NCI-H2227 treated with DMSO at 0.1 percent for 48 hours (cell line): ENCODE results near the gene ERFE.

ENCODE experiments used
- DNase-seq: peaks from one replicate; lab custom pipeline; 2025; lab: John Stamatoyannopoulos, UW

ERFE gene

DNA sequence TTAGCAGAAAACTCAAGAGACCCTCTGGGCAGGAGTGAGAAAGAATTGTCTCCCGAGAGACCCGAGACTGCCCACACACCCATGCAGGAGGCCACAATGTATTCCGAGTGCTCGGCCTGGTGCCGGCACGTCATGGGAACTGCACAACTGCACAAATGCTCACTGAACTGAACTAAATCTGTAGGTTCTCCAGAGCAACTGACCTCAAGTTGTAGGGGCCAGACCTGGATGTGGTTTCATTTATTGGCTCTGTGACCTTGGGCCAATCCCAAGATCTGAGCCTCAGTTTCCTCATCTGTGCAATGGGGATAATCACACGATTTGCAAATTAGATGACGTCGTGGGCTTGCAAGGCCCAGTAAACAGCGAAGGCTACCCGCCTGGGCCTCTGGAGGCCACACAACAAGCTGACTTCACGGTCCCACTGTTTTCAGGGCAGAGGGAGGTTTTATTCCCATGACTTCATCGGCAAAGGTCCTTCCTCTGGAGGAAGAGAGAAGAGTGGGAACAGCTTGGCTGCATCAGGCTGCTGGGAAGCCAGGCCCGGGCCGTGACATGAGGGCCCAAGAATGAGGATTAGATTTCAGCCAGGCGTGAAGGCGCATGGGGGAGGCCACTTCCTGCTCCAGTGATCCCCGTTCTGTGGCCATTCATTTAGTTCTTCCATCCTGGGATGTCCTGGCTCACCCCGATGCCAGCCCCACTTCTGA lies 3.6 kb upstream of the ERFE start:
- DNase-seq, result no peak

DNA sequence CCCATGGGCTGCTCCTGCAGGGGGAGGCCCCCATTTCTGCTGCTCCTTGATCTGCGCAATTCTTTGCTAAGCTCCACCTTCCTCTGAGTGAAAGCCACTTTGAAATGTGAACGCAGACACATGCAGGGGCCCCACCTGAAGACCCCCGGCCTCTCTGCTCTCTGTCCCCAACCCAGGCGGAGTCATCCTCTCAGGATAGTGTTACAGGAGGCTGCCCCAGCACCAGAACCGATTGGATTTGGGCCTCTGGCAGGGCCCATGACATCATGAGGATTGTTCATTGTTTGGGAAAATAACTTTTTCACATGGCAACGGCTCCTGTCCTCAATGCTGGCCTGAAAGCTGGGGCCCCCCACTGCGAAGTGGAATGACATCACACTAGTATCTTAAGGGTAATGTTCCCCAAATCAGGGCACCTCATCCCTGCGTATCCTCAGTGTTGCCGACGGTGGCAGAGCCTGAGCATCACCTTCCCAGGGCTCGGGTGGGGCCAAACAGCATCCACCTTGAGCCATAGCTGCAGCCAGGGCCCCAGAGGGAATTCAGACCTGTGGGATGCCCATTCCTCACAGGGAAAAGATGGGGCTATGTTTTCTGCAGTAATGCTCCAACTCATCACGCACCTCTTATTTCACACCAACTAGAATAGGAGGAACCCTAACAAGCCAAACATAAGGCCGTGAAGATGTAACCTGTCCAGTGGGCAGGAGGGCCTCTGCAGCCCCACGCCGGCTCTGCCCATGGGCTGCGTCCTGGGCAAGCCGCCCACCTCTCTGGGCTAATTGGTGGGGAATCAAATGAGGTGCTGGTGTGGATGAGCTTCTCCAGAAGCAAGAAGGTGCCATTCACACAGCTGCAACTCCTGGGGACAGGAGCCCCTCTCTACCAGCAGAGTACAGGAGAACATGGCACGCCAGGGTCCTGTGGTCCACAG lies 2.7 kb upstream of the ERFE start:
- DNase-seq, result no peak

DNA sequence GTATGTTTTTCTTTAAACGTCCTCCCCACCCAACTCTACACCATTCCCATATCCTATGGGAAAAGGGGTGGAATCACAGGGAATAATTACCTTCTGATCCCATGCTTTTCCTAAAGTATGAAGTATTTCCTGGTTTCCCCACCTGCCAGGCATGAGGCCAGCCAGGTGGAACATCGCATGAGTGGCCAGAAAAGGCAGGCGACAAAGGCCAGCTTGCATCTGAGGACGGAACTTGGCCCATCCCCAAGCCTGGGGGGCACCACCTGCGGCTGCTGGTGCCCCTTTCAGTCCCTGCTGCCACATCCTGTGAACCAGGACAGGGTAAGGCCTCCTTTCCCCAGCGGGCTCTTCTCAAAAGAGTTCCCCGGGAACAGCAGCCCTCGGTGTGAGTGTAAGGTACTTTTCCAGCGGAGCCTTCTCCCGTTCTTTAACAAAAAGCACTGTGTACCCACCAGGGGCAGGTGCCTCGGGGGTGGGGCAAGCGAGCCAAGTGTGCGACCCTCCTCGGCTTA lies 1.2 kb upstream of the ERFE start:
- no peak for DNase-seq

DNA sequence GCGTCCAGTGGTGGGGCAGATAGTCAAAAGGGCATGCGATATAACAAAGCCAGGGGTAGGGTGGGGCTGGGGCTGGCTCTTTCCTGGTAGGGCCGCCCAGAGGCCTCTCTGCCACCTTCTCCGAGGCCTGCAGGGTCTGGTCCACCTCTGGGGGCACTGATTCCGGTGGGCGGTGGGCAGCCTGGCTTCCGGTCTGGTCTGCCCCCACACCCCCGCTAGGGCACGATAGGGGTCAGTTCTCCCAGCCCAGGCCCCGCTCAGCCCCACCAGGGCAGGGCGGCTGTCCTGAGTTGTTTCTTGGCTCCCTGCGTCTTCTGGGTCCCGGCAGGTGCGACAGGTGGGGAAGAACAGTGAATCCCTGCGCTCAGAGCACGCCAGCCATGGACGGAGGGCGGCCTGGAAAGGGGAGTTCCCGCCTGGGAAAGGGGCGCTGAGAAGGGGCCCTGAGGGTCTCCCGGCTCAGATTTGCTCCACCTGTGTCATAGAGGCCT lies 707 bp upstream of the ERFE start:
- no peak for DNase-seq

DNA sequence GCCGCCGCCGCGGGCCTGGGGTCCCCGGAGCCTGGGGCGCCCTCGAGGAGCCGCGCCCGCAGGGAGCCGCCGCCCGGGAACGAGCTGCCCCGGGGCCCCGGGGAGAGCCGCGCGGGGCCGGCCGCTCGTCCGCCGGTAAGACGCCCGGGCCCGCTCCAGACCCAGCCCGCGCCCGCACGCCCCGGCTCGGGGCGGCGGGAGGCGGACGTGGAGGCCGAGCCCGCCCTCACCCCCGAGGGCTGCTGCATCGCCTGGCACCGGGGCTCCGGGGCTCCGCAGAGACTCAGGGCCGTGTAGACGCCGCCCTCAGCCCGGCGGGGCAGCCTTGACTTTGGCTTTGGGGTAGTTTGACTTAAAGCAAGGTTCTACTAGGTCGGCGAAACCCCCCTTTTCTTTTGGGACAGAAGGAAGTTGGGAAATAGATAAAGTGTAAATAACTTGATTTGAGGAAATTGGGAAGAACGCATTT lies 335 bp downstream of the ERFE start:
- no peak for DNase-seq

DNA sequence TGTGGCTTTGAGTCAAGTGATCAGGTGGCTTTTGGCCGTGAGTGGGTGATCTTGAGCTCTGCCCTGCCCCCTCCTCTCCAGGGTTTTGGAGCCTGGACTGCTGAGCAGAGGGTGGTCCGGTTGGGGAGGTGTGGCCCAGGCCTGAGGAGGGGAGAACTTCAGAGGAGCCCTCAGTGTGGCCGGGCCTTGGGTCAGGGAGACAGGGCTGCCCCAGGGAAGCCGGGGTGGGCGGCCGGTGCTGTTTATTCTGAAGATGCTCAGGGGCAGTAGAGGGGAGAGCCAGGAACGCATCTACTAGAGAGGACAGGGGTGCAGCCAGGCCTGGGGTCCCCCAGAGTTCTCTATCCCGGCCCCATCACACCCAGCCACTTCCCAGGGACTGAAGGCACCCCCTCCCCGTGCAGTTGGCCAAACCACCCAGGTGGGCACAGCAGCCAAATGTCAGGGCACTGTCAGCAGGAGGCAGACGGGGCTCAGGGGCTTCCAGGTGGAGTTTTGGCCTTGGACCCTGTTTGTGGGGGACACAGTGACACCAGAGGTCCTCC lies 963 bp downstream of the ERFE start:
- no peak for DNase-seq

DNA sequence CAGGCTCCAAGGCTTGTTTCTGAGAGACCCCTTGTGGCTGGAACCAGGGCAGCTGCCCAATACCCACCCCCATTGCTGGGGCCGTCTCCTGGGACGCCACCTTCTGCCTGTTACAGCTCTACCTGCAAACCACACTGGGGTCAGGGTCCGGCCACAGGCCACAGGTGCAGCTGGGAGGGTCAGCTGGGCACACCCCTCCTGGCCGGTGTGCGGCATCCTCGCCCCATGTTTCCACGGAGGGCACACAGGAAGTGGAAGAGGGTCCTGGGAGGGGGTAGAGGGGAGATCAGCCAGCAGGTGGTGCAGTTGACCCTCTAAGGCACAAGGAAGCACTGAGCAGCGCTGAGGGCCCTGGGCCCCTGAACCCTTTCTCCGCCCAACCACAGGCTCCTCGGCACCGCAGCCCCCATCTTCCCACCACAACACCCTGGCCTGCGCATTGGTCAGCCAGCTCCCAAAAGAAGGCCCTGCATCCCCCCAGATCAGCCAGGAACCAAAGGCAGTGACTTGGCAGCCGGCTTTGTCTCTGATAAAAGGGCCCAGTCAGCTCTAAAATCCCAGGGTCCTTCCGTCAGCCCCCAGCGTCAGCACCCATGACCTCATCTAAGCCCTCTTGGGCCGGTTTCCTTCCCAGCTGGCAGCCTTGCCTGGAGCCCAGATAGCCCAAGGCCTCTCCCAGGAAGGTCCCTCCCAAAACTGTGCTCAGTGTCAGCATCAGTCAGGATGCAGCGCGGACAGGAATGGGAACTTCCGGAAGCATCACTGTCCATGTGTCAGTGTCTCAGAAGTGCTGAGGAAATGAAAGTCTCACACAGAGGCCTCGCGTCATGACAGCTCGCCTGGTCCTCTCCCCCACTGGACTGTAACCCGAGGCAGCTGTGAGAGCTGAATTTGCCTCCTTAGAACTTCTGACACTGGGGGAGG lies 1.7 kb downstream of the ERFE start:
- DNase-seq, result no peak

DNA sequence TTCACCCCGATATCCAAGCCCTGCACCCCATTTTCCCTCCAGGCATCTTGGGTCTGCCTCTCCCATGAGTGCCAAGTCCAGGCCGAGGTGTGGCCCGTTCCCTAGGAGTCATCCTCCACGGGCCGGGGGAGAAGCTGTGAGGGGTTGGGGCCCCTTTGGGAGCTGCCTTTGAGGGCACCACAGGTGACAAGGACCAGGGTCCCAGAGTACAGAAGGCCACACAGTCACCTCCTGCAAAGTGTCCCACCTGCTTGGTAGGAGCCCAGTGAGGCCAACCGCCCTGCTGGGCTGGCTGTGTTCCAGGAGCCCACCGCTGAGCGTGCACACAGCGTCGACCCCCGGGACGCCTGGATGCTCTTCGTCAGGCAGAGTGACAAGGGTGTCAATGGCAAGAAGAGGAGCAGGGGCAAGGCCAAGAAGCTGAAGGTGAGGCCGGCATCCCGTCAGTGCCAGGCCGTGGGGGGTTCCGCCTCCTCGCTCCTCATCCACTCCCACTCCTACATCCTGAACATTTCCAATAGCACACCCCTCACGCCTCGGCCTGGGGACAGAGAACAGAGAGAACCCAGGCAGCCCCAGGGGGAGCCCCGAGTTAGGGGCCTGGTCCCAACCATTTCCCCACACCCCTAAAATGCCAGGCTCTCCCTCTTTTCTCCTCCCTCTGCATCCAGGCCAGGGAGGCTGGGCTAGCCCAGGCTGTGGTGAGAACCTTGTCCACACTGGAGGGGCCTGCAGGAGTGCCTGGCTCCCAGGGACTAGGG lies 2.7 kb downstream of the ERFE start:
- no peak for DNase-seq

DNA sequence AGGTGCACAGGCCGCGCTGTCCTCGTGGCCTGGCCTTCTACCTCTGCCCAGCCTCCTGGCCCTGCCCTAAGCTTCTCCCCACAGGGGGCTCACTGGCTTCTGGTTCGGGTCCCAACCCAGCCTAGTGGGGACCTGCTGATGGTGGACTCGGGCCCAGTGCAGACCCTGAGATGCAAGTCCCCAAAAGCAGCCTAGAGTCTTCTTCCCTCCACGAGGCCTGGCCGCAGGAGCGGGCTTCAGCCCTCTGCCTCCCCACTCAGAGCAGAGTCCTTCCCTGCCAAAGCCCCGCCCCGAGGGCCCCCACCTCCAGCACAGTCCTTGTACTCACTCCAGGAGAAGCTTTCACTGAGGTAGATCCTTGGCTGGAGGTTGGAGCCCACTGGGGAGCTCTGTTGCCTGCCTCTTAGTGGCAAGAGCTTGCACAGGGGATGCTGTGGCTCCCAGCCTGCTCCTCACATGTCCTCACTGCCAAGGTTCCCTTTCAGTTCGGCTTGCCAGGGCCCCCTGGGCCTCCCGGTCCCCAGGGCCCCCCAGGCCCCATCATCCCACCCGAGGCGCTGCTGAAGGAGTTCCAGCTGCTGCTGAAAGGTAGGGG lies 3.6 kb downstream of the ERFE start:
- DNase-seq, result no peak

DNA sequence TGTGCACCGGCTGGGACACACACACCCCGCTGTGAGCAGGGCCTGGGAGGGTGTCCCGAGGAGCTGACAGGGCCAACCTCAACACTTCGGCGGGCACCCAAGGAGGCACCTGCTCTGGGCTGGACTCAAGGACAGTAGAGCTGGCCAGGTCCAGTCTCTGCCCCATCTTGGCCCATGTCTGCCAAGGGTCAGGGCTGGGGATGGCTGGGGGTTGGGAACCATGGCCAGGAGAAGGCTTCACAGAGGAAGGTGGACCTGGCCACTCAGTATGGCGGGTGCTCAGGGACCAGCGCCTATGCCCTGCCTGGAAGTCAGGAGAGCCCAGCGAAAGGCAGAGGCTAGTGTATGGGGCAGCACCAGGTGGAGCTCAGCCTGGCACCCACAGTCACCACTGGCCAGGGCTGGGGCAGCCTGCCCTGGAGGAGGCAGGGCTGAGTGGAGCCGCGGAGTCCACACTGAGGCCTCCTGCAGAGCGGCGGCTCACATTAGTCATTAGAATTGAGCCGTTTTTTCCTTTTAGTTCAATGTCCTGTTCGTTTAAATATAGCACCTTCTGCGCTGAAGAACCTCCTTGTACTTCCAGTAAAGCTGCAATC lies 4.2 kb downstream of the ERFE start:
- no peak for DNase-seq

DNA sequence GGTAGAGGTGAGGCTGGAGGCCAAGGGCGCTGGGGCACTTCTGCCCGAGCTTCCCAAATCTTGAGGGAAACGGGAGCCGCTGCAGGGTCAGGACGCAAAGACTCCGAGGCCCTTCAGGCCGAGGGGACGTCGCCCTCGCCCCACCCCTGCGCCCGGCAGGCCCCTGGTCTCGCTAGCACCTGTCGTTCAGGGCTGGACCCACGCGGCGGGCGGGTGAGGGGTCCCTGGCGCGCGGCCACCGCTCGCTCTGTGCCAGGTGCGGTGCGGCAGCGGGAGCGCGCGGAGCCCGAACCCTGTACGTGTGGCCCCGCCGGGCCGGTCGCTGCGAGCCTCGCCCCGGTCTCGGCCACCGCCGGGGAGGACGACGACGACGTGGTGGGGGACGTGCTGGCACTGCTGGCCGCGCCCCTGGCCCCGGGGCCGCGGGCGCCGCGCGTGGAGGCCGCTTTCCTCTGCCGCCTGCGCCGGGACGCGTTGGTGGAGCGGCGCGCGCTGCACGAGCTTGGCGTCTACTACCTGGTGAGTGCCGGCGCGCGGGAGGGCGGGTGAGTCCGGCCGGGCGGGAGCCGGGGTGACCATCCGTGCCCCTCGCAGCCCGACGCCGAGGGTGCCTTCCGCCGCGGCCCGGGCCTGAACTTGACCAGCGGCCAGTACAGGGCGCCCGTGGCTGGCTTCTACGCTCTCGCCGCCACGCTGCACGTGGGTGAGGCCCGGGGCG lies 4.9 kb downstream of the ERFE start:
- DNase-seq, result no peak

DNA sequence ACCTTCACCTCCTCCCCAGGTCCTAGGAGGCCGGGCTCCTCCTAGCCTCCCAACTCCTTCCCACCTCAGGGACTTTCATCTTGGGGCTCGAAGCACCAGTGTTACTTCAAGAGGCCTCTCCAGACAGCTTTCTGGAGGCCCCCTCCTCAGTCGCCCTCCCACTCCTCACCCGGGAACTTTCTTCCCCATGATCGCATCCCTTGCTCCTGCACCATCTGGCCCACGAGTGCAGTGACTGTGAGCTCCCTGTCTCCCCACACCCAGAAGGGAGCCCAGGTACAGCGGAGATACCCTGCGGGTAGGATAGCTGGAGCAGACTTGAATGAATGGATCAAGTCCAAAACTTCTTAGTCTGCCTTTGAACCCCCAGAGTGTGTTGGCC lies 6.1 kb downstream of the ERFE start:
- DNase-seq, result no peak

DNA sequence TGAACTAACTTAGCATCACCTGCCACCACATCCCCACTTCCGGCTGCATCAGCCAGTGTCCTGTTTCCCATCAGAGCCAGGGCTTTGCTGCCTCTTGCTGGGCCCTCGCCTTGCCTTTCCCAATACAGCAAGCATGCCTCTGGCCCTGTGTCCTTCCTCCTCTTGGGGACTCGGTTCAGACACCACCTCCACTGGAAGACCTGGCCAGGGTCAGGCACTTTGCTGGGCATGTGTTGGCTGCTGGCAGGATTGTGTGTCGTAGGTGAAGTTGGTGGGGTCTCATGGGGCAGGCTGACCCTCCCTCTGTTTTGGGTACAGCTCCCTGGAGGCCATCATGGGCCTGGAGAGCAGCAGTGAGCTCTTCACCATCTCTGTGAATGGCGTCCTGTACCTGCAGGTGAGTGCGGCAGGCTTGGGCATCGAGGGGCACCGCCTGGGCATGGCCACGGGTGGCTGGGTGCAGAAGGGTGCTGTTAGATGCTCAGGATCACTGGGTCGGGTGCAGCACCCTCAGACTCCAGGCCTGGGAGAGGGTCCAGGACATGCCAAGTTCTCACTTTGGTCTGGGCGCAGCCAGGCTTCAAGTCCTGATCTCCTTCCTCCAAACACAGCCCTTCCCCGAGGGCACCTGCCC lies 6.6 kb downstream of the ERFE start:
- DNase-seq, result no peak

DNA sequence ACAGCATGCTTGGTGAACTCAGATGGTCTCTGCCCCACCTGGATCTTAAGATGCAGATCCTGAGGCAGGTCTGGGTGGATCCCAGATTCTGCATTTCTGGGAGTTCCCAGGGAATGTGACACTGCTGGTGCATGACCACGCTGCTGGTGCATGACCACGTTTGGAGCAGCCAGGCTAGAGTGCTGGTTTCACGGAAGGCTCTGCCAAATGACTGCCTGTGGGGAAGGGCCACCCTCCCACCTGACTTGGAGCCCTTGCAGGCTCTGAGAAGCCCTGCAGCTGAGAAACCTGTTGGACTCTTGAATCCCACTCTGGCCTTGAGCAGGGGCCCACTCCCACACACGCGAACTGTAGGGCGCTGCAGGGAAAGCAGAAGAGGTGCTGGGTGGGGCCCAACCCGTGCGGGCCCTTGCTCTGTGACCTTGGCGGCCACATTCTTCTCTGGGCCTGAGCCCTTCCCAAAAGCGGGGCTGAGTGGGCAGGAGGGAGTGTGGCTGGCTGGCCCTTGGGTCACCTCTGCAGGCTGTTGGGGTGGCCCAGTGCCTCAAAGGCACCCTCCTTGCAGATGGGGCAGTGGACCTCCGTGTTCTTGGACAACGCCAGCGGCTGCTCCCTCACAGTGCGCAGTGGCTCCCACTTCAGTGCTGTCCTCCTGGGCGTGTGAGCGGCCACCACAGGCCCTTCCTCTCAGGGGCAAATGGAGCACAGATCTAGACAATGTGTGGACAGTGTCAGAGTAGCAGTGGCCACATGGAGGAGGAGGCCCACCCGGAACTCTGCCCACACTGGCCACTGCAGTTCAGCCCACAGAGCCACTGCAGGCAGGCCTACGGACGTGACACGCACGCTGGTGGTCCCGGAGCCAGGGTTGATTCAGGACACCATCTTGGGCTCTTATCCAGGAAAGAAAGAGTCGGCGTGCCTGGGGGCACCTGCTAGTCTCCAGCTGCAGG lies 7.9 kb downstream of the ERFE start:
- no peak for DNase-seq

DNA sequence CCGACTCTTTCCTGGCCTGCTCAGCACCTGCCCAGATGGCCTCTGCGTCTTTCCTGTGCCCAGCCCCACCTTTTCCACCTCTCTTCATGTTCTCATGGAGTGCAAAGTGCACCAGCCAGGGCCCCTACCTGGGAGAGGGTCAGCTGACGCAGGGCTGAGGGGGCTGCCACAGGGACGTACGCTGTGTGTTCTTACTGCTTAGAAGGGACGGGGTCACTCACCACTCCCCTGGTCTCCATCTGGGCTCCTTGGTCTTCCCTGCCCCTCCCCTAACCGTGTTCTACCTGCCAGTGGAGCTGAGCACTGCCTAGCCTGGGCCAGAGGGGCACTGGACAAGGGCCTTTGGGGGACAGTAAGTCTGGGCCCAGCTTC lies 8.6 kb downstream of the ERFE start:
- DNase-seq, result no peak

DNA sequence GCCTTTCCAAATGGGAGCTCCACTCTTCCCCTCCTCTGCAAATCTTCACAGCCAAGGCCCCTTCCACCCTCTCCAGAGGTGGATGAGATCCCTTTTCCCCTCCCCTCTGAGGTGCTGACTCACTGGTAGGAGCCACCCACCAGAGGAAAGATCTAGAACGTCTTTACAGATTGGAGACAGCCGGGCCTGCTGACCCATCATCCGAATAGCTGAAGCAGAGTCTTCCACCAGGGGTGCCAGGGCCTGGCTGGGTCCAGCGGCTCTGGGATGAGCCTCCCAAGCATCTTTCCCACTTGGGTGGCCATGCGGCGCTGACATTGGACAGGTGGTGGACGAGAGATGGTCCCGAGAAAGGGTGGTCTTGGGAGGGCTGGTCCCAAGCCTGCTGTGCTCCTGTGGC lies 9.0 kb downstream of the ERFE start:
- DNase-seq, result no peak

DNA sequence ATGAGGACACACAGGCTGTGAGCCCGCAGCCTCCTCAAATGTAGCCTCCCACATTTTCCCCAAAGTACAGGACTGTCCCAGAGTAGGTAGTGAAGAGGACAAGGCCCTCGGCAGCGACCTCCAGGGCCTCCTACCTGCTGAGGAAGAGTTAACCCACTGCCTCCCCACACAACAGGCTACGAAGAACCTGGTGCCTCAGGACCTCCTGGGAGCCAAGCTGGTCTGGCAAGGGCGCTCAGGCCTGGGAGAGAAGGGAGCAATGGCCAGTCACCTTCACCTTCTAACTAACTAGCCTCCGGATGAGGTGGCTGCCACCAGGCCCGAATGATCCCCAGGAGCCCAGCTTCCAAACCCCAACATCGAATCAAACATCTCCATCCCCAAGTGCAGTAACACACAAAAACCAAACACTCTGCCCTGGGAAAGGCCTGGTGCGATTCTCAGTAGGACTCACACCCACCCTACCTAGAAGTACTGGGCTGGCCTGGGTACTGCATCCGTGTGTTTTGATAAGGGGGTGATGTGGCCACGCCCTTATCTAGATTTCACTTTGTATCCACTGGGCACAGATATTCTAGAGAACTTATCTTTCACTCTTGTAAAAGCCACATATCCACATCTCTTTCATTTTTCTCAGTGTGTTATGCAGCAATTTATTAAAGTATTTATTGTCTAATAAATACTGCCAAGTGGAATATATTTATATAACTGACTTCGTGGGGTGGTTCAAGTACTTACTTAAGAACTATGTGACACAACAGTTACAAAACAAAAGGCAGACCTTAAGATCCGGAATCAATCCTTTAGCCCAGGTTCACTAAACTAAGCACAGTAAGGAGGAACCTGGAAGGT lies 9.7 kb downstream of the ERFE start:
- DNase-seq, result no peak
